Omental fat pad (tissue), 4 donors: Measurements from ENCODE around the gene C5AR2. TPM values are rescaled to one million over a fixed set of nuclear protein-coding genes. Genes with fewer than 3 reads are reported as not detected.

ENCODE experiments used
- ATAC-seq: fragments of 150-250 bp; one replicate; pipeline ENCODE4 v1.9.1; 2016; ENCODE audit warnings: mild to moderate bottlenecking, moderate library complexity; ENCODE audit not compliant: low FRiP score
- DNase-seq: peaks from one replicate; pipeline ENCODE4 v3.0.0-alpha.2; 2019; ENCODE audit warnings: low spot score
- CTCF ChIP-seq, 3 donors: fragments of 450-650 bp; IDR thresholded peaks; one replicate each; pipeline ENCODE4 v1.5.1; 2016 to 2017; ENCODE audit warnings: antibody characterized with exemption in 3 of 3, mild to moderate bottlenecking in 3 of 3, moderate library complexity in 2 of 3
- total RNA-seq, 4 donors: library from RNA; depleted of rRNA; stranded (reverse); fragments of >200 nt; gene quantifications; one replicate each; pipeline ENCODE4 v1.1.0, GENCODE V29; 2016

C5AR2 gene
- total RNA-seq, 4 donors from 2014 or later, result 5.4 to 16.9 (median 12.9) TPM

- ATAC-seq (no peak), DNase-seq (no peak)
- TF ChIP-seq CTCF (IDR thresholded peaks at IDR 0.05), result no peak
Observed at GRCh38 chr19:47351548-47351947, 19.6 kb downstream of the C5AR2 start.

- DNase-seq, result no peak
- ATAC-seq, result no peak
- TF ChIP-seq CTCF (IDR thresholded peaks at IDR 0.05), result no peak
Observed at GRCh38 chr19:47352095-47352494, 20.1 kb downstream of the C5AR2 start.

GRCh38 chr19:47353307-47353712, 21.3 kb downstream of the C5AR2 start:
- DNase-seq (no peak), ATAC-seq (no peak)
- TF ChIP-seq CTCF (IDR thresholded peaks at IDR 0.05), result no peak

- DNase-seq, result no peak
- ATAC-seq, result no peak
- TF ChIP-seq CTCF (IDR thresholded peaks at IDR 0.05), result no peak
Observed at GRCh38 chr19:47356900-47357299, 24.9 kb downstream of the C5AR2 start.

- no peak for TF ChIP-seq CTCF (IDR thresholded peaks at IDR 0.05)
- ATAC-seq (no peak), DNase-seq (no peak)
Observed at GRCh38 chr19:47357788-47358680, 26.1 kb downstream of the C5AR2 start.

GRCh38 chr19:47358936-47359335, 27.0 kb downstream of the C5AR2 start:
- ATAC-seq (no peak), DNase-seq (no peak)
- no peak for TF ChIP-seq CTCF (IDR thresholded peaks at IDR 0.05)

GRCh38 chr19:47362321-47362720, 30.3 kb downstream of the C5AR2 start:
- no peak for TF ChIP-seq CTCF (IDR thresholded peaks at IDR 0.05)
- DNase-seq (no peak), ATAC-seq (no peak)
